ENCODE data around the gene HPSE2.

The HPSE2 gene

DNA sequence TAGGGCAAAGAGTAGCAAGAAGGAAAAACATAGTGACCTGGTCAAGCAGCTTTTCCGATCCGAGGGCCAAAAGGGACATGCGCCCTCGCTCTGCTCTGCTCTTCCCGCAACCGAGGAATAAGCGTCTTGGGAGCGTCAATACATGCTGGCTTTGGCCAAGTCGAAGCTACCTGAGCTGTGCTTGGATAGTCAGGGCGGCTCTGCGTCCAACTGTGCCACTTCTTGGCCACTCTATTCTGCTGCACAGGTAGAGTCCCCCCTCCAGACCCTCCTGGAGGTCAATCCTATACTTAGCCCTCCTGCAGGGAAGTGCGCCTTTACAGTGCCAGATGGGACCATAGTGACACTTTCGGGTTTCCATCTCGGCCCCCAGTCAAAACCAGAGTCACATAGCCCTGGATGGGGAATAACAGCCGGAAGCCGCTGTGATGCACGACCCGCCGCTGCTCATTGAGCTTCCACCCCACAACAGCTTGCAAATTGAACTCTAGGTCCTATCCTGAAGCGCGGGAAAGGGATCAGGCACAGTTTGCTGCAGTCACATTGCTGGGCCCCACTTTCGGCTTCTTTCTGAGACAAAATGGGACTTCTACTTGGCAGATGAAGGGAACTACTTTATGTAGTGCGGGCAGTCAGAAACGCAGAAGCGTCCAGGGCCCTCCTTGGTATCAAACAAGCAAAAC, 1.1 kb upstream of the HPSE2 start:
- ATAC-seq (ENCODE audit: insufficient read depth, low read depth), result no peak
- no peaks in the 10 kb centered on the region for H4K20me1 ChIP-seq (ENCODE audit: insufficient read depth, low read length)
- no peak overlapping the region for H3K27ac ChIP-seq (ENCODE audit: low read length)
- H2AFZ ChIP-seq (ENCODE audit: low read depth, low read length), result no peak overlapping the region
- no peaks in the 10 kb centered on the region for H3K4me1 ChIP-seq (ENCODE audit: insufficient read depth, low read length)
- no peaks in the 10 kb centered on the region for H3K9me3 ChIP-seq (ENCODE audit: insufficient read depth, low read length, severe bottlenecking)
- H3K36me3 ChIP-seq (ENCODE audit: insufficient read depth, low read length), result no peaks in the 10 kb centered on the region
- H3K4me2 ChIP-seq (ENCODE audit: insufficient read depth, low read length), result no peak overlapping the region
- no peak overlapping the region for H3K4me3 ChIP-seq (ENCODE audit: low read depth in 1 of 2, low read length in 2 of 2)
- DNase-seq, result no peak
- H3K79me2 ChIP-seq (ENCODE audit: insufficient read depth, low read length), result no peaks in the 10 kb centered on the region
- no peaks in the 10 kb centered on the region for H3K27me3 ChIP-seq (ENCODE audit: insufficient read depth, low read length, poor library complexity)
- H3K9ac ChIP-seq (ENCODE audit: low read depth, low read length), result no peak overlapping the region
- TF ChIP-seq EZH2 (IDR thresholded peaks at IDR 0.05; ENCODE audit: borderline replicate concordance, low read depth, low read length, severe bottlenecking), result no peak
- no peak for TF ChIP-seq CTCF (IDR thresholded peaks at IDR 0.05; ENCODE audit: borderline replicate concordance, extremely low read depth, low read length, poor library complexity, severe bottlenecking)

- Histone ChIP-seq H3K4me3 (ENCODE audit: low read depth in 1 of 2, low read length in 2 of 2) (no peak overlapping the region), H3K36me3 (ENCODE audit: insufficient read depth, low read length) (no peaks in the 10 kb centered on the region), H2AFZ (ENCODE audit: low read depth, low read length) (no peak overlapping the region)
These were observed 628 bp downstream of the HPSE2 start for GRCh38 chr10:99234791-99235657.

GRCh38 chr10:99234041-99234790, 1.4 kb downstream of the HPSE2 start:
- Histone ChIP-seq H3K9ac (ENCODE audit: low read depth, low read length) (no peak overlapping the region), H3K79me2 (ENCODE audit: insufficient read depth, low read length) (no peaks in the 10 kb centered on the region), H3K4me2 (ENCODE audit: insufficient read depth, low read length) (no peak overlapping the region), H3K4me1 (ENCODE audit: insufficient read depth, low read length) (no peaks in the 10 kb centered on the region), H4K20me1 (ENCODE audit: insufficient read depth, low read length) (no peaks in the 10 kb centered on the region), H3K4me3 (ENCODE audit: low read depth in 1 of 2, low read length in 2 of 2) (no peak overlapping the region), H3K9me3 (ENCODE audit: insufficient read depth, low read length, severe bottlenecking) (no peaks in the 10 kb centered on the region), H3K27ac (ENCODE audit: low read length) (no peak overlapping the region), H3K27me3 (ENCODE audit: insufficient read depth, low read length, poor library complexity) (no peaks in the 10 kb centered on the region), H3K36me3 (ENCODE audit: insufficient read depth, low read length) (no peaks in the 10 kb centered on the region), H2AFZ (ENCODE audit: low read depth, low read length) (no peak overlapping the region)
- DNase-seq (no peak), ATAC-seq (ENCODE audit: insufficient read depth, low read depth) (no peak)
- TF ChIP-seq EZH2 (IDR thresholded peaks at IDR 0.05; ENCODE audit: borderline replicate concordance, low read depth, low read length, severe bottlenecking) (no peak), CTCF (IDR thresholded peaks at IDR 0.05; ENCODE audit: borderline replicate concordance, extremely low read depth, low read length, poor library complexity, severe bottlenecking) (no peak)

More at GRCh38 chr10:99234791-99235657, 628 bp downstream of the HPSE2 start:
- no peak for ATAC-seq (ENCODE audit: insufficient read depth, low read depth)
- Histone ChIP-seq H3K27me3 (ENCODE audit: insufficient read depth, low read length, poor library complexity) (no peaks in the 10 kb centered on the region), H3K9me3 (ENCODE audit: insufficient read depth, low read length, severe bottlenecking) (no peaks in the 10 kb centered on the region), H3K4me2 (ENCODE audit: insufficient read depth, low read length) (no peak overlapping the region), H3K79me2 (ENCODE audit: insufficient read depth, low read length) (no peaks in the 10 kb centered on the region), H4K20me1 (ENCODE audit: insufficient read depth, low read length) (no peaks in the 10 kb centered on the region), H3K27ac (ENCODE audit: low read length) (no peak overlapping the region), H3K9ac (ENCODE audit: low read depth, low read length) (no peak overlapping the region), H3K4me1 (ENCODE audit: insufficient read depth, low read length) (no peaks in the 10 kb centered on the region)
- DNase-seq, result no peak
- TF ChIP-seq EZH2 (IDR thresholded peaks at IDR 0.05; ENCODE audit: borderline replicate concordance, low read depth, low read length, severe bottlenecking) (no peak), CTCF (IDR thresholded peaks at IDR 0.05; ENCODE audit: borderline replicate concordance, extremely low read depth, low read length, poor library complexity, severe bottlenecking) (no peak)

All from DND-41 (cell line).